Stomach (tissue), 9 donors: ENCODE results near the gene TNRC18. TPM values are rescaled to one million over a fixed set of nuclear protein-coding genes. Genes with fewer than 3 reads are reported as not detected.
"Not testable (repeated sequence)": the region's sequence is repeated elsewhere in the genome, so short reads cannot be mapped to it uniquely, and the experiment has no call there.

Experiments used
- DNase-seq, 2 donors: peaks; one replicate each; pipeline versions ENCODE4 v3.0.0 to v3.0.0-alpha.2; 2013 to 2019
- H3K27ac ChIP-seq, 5 donors: fragments of 200-600 bp in 4 of 5; sonication (generic) in 4 of 5; one replicate each; pipeline ENCODE4 v1.5.1; 2013 to 2019; ENCODE audit warnings: mild to moderate bottlenecking in 1 of 5, moderate library complexity in 1 of 5
- H3K27me3 ChIP-seq, 3 donors: fragments of 200-600 bp; sonication (generic); one replicate each; pipeline ENCODE4 v1.5.1; 2017 to 2019; ENCODE audit warnings: mixed run types in 1 of 3
- H3K36me3 ChIP-seq, 4 donors: fragments of 200-600 bp; sonication (generic); 1 replicate in 3 of 4; 2 replicates in 1 of 4; pipeline ENCODE4 v1.5.1; 2016 to 2019
- H3K4me1 ChIP-seq, 4 donors: fragments of 200-600 bp; sonication (generic); one replicate each; pipeline ENCODE4 v1.5.1; 2016 to 2019
- H3K4me3 ChIP-seq, 4 donors: fragments of 200-600 bp; sonication (generic) in 3 of 4; one replicate each; pipeline ENCODE4 v1.5.1; 2016 to 2019; ENCODE audit warnings: mild to moderate bottlenecking in 1 of 4
- H3K9me3 ChIP-seq, 4 donors: fragments of 200-600 bp; sonication (generic); one replicate each; pipeline ENCODE4 v1.5.1; 2016 to 2019
- CTCF ChIP-seq, 7 experiments: fragments of 450-650 bp in 4 of 7; fragments of 200-600 bp in 3 of 7; sonication (generic) in 3 of 7; IDR thresholded peaks; one replicate each; pipeline ENCODE4 v1.5.1; 2016 to 2019; ENCODE audit warnings: antibody characterized with exemption in 7 of 7, control low read depth in 2 of 7, mild to moderate bottlenecking in 1 of 7
- EP300 ChIP-seq: sonication (generic); formaldehyde crosslinking; IDR thresholded peaks from one replicate; pipeline ENCODE4 v1.6.1; 2017; ENCODE audit warnings: antibody characterized with exemption
- POLR2A ChIP-seq, 4 donors: fragments of 450-650 bp; IDR thresholded peaks; one replicate each; pipeline ENCODE4 v1.6.1; 2016; ENCODE audit warnings: antibody characterized with exemption in 4 of 4, control low read depth in 2 of 4, mild to moderate bottlenecking in 1 of 4, moderate library complexity in 1 of 4
- POLR2AphosphoS5 ChIP-seq, 3 donors: sonication (generic); formaldehyde crosslinking; IDR thresholded peaks; one replicate each; pipeline ENCODE4 v1.6.1; 2016; ENCODE audit warnings: antibody characterized with exemption in 3 of 3
- WGBS, 5 donors: extraction: QIAGEN DNeasy Blood & Tissue Kit in 3 of 5; methylation state at CpG; one replicate each; pipeline versions ENCODE4 v1.1.5 to v1.1.7; 2013 to 2018; 5-methylcytosine and 5-hydroxymethylcytosine counted together
- intact Hi-C: fragments of 100-400 bp; cut with DNase I; formaldehyde crosslinking; loops from one replicate; pipeline ENCODE4 v1.15.1; 2023; ENCODE audit warnings: low total_unique reads
- polyA plus RNA-seq, 3 donors: library from polyadenylated mRNA; stranded (reverse); fragments of 200-250 nt; gene quantifications; one replicate each; pipeline ENCODE4 v1.2.3, GENCODE V29; 2013
- total RNA-seq, 5 donors: library from RNA; depleted of rRNA; stranded (reverse); fragments of >200 nt; gene quantifications; one replicate each; pipeline versions ENCODE4 v1.1.0 to v1.2.3, GENCODE V29; 2014 to 2016
- donor health status: healthy with polysubstance abuse.
- donor health status: Bipolar disorder and iron deficiency.
- donor health status: healthy.

TNRC18 gene
- total and polyA plus RNA-seq, 8 donors: 8.5 to 463 (median 81.8) TPM

GRCh38 chr7:5312276-5313070 lies 111.2 kb downstream of the TNRC18 start:
- peaks cover 68 to 100% (median 98%) of the 10 kb centered on the region in 4 donors for H3K36me3 ChIP-seq
- WGBS, 5 donors: 84 to 95% (median 93%) methylated on average over 16 to 35 of the region's 46 CpGs
- intact Hi-C loops: not testable (repeated sequence)

GRCh38 chr7:5310822-5311405 lies 112.7 kb downstream of the TNRC18 start:
- WGBS, 5 donors: 91 to 97% (median 94%) methylated on average over 14 to 16 of the region's 16 CpGs
- Histone ChIP-seq H3K9me3 (no peaks in the 10 kb centered on the region), H3K36me3 (peaks cover 71 to 100% (median 97%) of the 10 kb centered on the region in 4 donors), H3K4me3 (no peak overlapping the region), H3K27ac (no peak overlapping the region), H3K27me3 (no peaks in the 10 kb centered on the region), H3K4me1 (no peaks in the 10 kb centered on the region)
- DNase-seq: no peak
- intact Hi-C loops: no loop called here
- TF ChIP-seq POLR2AphosphoS5 (IDR thresholded peaks at IDR 0.05) (no peak), CTCF (IDR thresholded peaks at IDR 0.05) (no peak), EP300 (no peak), POLR2A (IDR thresholded peaks at IDR 0.05) (no peak)

More at GRCh38 chr7:5312276-5313070, 111.2 kb downstream of the TNRC18 start:
- not testable (repeated sequence) for H3K4me3 ChIP-seq, H3K4me1 ChIP-seq, DNase-seq, H3K27ac ChIP-seq, H3K9me3 ChIP-seq, H3K27me3 ChIP-seq

- no peak overlapping the region for H3K4me3 ChIP-seq
- H3K27me3 ChIP-seq: no peaks in the 10 kb centered on the region
- peaks cover 62 to 82% (median 79%) of the 10 kb centered on the region in 4 donors for H3K36me3 ChIP-seq
- TF ChIP-seq POLR2AphosphoS5 (IDR thresholded peaks at IDR 0.05) (no peak), POLR2A (IDR thresholded peaks at IDR 0.05) (no peak)
- H3K27ac ChIP-seq: no peak overlapping the region
- WGBS, 5 donors: 76 to 95% (median 94%) methylated on average over 5 to 25 of the region's 25 CpGs
- H3K4me1 ChIP-seq: no peaks in the 10 kb centered on the region
- intact Hi-C loops: no loop called here
- DNase-seq: no peak
- no peaks in the 10 kb centered on the region for H3K9me3 ChIP-seq
Observed at GRCh38 chr7:5309146-5309545, 114.5 kb downstream of the TNRC18 start.

- DNase-seq, H3K27ac ChIP-seq, H3K4me3 ChIP-seq, intact Hi-C loops, H3K4me1 ChIP-seq, H3K9me3 ChIP-seq, H3K27me3 ChIP-seq: not testable (repeated sequence)
- peaks cover 47 to 65% (median 62%) of the 10 kb centered on the region in 4 donors for H3K36me3 ChIP-seq
- 89 to 93% (median 91%) methylated on average over 23 to 39 of the region's 39 CpGs for WGBS, 5 donors
Observed at GRCh38 chr7:5307221-5308142, 116.2 kb downstream of the TNRC18 start.

- H3K27me3 ChIP-seq, H3K9me3 ChIP-seq, H3K4me1 ChIP-seq, H3K4me3 ChIP-seq, H3K27ac ChIP-seq, intact Hi-C loops, DNase-seq: not testable (repeated sequence)
- H3K36me3 ChIP-seq: peaks cover 23 to 41% (median 38%) of the 10 kb centered on the region in 4 donors
- WGBS, 5 donors: 83 to 92% (median 85%) methylated on average over 8 to 9 of the region's 9 CpGs
Observed at GRCh38 chr7:5305050-5305449, 118.6 kb downstream of the TNRC18 start.
